ENCODE data around the gene LCN15.
"Not testable (repeated sequence)": the region's sequence is repeated elsewhere in the genome, so short reads cannot be mapped to it uniquely, and the experiment has no call there.

Gene LCN15

DNA sequence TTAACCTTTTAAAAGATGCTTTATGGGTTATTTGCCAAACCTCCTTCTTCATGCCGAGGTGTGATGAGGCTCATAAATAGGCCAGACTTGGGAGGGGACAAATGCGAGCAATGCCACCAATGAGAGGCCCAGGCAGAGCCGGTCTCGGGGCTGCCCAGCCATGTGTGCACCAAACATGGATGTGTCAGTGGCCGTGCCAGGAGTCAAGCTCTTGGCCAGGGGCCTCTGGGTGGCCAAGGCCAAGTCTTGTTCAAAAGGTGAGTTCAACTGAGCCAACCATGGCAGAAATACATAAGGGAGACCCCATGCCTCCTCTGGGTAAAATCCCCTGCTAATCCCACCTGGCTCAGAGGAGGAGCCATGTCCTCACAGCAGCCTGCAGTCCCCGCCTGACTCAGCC lies 10.9 kb upstream of the LCN15 start:
- no peak for DNase-seq (ENCODE audit: low read depth)

DNA sequence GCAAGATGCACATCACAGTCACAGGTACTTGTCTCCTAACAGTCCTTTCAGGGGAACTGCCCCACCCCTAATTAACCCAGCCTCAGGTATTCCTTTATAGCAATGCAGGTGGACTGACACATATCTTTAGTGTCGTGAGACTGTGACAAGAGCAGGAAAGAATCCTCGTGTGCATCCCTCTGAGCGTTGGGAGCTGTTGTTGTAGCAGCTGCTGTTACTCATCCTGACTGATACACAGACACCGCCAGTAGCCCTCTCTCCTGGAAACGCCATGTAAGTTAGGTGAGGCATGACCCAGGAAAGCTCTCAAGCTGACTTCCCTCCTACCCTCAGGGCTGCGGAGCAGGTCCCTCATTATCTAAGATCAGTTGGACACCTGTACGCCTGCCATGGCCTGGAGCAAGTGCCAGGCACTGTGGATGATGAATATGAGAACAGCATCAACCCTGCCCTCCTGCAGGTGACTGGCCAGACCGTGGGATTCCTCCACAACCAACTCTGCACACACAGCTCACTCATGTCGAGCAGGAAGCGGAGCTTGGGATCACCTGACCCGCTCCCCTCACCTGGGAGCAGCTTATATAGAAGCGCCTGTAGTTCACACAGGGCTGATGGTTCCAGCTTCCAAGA lies 10.2 kb upstream of the LCN15 start:
- no peak for DNase-seq (ENCODE audit: low read depth)

DNA sequence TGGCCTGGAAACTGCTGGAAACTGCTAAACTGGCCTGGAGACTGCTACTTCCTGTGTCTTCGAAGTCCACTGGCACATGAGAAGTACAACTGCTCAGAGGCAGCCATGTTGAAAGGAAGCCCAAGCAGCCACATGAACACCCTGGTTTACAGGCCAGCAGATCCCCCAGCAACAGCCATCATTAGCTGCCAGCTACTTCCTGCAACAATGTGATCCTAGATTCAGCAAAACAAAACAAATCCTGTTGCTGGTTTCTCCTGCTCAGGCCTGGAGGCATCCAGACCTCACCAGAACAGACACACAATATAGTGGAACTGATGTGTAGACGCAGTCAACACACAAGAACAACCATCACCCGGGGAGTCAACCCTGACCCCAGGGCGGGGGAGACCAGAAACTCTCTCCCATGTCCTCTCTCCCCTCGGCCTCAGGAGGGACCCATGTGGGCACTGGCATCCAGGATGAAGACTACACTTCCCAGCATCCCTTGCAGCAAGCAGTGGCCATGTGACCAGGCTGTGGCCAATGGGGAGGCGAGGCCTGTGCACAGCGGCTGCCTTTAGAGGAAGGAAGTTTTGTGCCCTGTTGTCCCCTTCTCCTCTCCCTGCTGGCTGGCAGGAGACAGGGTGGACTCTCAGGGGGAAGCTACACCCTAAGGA lies 9.2 kb upstream of the LCN15 start:
- DNase-seq (ENCODE audit: low read depth), result no peak

DNA sequence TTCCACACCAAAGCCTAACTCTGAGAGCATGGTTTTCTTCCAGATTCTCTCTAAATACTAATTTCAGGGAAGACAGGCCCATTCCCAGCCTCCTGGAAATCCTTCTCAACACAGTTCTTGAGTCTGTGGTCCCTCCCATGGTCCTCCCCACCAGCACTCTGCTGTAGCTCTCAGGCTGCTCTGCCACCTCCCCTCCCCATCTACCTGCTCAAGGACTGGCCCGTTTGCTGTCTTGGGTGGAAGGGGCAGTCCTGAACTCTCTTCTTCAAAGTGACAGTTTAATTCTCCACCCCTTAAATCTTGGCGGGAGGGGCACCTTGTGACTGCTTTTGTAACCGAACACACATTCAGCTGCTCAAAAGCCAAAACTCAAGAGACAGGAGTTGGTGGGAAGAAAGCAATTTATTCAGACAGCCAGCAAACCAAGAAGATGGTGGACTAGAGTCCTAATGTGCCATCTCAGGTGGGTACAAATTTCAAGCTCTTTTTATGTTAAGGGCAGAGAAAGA lies 7.6 kb upstream of the LCN15 start:
- DNase-seq (ENCODE audit: low read depth), result no peak

DNA sequence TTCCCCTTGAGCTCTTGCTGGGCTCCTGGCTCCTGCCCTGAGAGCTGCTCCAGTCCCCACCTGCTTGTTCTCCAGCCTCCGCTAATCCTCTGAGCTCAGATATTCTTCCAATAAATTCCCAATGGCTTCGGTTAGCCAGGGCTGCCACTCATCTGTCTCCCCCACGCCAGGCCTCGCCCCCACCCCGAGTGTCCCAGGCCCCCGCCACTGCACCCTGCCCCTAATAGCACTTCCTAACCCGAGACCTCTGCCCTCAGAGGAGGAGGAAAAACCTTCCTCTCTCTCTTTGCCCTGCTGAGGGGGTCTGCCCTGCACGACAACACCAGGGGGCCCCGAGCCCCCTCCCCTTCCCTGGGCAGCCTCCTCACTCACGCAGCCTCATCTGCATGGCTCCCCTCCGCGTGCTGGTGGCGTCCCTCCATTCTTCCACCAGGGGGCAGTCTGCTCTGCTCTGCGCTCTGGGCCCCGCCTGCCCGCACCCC lies 5.4 kb upstream of the LCN15 start:
- no peak for DNase-seq (ENCODE audit: low read depth)

DNA sequence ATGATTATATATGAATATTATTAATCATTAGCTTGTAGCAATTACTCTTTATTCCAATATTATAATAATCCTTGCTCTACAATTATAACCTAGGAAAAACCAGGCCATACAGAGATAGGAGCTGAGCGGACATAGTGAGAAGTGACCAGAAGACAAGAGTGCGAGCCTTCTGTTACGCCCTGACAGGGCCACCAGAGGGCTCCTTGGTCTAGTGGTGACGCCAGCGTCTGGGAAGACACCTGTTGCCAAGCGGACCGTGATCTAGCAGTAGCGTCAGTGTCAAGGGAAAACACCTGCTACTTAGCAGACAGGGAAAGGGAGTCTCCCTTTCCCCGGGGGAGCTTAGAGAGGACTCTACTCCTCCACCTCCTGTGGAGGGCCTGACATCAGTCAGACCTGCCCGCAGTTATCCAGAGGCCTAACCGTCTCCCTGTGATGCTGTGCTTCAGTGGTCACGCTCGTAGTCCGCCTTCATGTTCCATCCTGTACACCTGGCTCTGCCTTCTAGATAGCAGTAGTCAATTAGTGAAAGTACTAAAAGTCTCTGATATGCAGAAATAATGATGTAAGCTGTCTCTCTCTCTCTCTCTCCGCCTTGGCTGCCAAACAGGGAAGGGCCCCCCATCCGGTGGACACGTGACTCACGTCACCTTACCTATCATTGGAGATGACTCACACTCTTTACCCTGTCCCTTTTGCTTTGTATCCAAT lies 2.2 kb upstream of the LCN15 start:
- not testable (repeated sequence) for DNase-seq (ENCODE audit: low read depth)

DNA sequence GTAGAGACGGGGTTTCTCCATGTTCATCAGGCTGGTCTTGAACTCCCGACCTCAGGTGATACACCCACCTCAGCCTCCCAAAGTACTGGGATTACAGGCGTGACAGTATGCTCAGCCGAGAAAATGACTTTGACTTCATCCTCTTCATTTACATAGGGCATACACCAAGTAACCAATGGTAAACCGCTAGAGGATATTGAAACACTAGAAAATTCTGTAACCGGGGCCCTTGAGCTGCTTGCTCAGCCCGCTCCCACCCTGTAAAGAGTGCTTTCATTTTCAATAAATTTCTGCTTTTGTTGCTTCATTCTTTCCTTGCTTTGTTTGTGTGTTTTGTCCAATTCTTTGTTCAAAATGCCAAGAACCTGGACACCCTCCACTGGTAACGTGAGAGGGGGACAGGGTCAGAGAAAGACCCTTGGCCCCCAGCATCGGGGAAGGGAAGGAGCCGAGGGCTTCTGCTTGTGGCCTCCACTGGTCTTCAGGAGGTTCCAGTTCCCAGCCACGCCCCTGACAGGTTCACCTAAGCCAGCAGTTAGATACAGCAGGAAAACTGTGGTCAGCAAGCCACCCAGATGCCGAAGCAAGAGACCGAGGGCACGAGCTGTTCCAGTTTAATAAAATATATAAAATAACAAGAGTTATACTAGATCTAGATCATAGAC lies 1.6 kb upstream of the LCN15 start:
- DNase-seq (ENCODE audit: low read depth), result not testable (repeated sequence)

DNA sequence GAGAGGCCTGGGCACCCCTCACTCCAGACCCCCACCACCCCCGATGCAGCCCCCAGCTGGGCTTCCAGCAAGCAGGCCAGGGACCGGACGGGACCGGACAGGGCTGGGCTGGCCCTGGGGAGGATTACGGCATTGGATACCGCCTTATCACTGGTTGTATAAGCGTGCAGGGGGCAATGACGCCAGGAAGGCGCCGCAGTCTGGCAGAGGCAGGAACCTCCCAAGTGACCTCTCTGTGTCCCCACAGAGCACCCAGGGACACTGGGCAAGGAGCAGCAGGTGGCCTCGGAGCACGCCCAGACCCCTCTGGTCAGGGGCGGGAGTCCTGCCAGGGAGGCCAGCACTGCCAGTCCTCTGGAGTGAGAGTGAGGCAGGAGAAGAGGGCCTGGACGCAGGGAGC lies 723 bp upstream of the LCN15 start:
- no peak for DNase-seq (ENCODE audit: low read depth)

DNA sequence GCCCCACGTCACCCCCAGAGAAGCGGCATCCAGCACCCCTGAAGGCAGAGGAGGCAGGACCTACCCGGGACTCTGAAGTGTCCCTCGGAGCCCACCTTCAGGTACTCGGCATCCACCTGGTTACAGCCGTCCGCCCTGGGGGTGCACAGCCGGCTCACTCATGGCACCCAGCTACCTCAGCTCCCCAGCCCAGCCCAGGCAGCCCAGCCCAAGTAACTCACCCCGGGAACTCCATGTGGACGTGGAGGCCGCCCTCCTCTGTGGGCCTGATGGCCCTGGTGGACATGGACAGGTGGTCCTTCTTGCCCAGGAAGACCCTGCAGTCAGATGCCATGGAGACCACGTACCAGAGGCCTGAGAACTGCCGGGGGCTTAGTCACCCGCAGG lies 676 bp downstream of the LCN15 start:
- DNase-seq (ENCODE audit: low read depth), result no peak

DNA sequence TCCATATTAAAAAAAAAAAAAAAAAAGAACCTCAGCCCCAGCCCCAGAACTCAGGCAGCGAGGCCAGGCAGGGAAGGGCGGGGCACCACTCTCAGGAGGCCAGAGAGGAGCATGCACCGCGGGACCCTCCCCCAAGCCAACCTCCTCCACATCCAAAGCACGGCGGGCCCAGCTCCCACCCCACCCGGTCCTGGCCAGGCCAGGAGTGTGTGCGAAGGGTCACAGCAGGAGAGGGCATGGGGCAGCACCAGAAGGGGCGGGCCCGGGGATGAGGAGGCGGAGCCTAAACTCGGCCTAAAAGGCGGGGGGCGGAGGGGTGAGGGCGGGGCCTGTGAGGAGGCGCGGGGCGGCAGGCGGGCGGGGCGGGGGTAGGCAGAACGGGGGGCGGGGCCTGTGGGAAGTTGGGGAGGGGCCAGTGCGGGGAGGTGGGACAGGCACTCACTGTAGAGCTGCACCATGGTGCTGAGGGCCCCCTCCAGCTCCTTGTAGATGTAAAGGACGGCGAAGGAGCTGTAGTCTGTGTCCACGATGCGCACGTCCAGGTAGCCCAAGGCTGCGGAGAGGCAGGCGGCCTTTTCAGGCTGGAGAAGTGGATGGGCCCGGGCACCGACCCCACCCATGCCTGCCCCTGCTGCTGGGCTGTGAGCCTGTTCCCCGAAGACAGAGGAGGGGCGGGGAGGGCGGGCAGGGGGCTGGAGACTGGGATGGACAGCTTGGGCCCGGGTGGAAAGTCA lies 1.2 kb downstream of the LCN15 start:
- DNase-seq (ENCODE audit: low read depth), result no peak

DNA sequence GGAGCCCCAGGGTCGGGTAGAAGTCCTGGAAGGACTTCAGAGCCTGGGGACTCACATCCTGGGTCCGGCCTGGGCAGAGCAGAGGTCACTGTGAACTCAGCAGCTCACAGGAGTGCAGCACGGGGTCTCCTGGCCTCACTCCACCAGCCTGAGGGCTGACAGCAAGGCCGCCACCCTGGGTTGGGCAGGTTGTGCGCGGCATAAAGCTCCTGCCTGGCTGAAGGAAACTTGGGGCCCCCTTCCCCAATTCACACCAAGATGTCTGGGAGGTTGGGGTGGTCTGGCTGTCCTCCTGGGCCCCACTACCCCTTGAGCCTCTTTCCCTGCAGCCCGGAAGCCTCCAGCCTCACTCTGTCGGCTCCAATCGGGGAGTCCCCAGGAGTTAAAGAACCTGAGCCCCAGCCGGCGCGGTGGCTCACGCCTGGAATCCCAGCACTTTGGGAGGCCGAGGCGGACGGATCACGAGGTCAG lies 2.1 kb downstream of the LCN15 start:
- no peak for DNase-seq (ENCODE audit: low read depth)

DNA sequence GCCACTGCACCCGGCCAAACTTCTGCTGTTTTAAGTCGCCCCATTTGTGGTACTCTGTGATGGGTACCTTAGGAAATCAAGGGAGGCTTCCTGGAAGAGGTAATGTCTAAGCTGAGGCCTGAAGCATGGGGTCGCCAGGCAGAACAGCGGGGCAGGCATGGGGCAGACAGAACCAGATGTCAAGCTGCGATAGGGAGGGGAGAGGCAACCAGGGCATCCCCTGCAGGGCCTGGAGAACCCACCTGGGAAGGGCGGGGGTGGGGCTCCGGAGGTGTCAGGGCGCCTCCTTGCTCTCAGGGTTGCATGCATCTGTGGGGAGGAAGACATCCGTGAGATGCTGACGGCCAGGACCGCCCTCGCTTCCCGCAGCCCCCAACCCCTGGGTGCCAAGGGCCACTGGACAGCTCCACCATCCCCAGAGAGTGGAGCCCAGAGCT lies 2.8 kb downstream of the LCN15 start:
- DNase-seq (ENCODE audit: low read depth), result no peak

DNA sequence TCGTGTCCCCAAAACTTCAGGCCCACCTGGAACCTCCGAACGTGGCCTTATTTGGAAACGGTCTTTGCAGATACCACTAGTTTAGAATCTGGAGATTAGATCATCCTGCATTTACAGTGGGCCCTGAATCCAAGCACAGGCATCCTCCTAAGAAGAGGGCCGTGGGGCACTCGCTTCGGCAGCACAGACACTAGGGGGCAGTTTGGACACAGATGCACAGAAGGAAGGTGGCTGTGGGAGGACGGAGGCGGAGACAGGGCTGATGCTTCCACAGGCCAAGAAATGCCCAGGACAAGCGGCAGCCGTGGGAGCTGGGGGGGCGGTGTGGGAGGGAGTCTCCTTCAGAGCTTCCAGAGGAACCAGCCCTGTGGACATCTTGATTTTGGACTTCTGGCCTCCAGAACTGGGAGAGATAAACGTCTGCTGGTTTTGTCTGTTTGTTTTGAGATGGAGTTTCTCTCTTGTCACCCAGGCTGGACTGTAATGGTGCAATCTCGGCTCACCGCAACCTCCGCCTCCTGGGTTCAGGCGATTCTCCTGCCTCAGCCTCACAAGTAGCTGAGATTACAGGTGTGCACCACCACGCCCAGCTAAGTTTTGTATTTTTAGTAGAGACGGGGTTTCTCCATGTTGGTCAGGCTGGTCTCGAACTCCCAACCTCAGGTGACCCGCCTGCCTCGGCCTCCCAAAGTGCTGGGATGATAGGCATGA lies 3.3 kb downstream of the LCN15 start:
- DNase-seq (ENCODE audit: low read depth), result peak; percentile 9

DNA sequence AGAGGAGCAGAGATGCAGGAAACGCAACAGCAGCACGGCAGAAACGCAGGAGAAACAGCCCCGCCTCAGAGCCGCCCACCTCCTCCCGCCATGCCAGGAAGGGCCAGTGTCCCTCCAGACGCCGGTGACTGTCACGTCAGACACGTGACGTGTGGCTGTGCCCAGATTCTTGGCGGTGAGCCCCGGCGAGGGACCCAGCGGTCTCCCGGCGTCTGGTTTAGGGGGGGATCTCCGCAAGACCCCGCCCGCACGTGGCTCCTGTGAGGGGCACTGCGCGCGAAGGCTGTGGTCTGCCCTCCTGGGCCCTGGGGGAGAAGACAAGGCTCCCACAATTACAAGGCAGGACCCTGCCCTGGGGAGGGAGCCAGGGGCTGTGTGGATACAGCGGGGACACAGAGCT lies 3.9 kb downstream of the LCN15 start:
- no peak for DNase-seq (ENCODE audit: low read depth)

DNA sequence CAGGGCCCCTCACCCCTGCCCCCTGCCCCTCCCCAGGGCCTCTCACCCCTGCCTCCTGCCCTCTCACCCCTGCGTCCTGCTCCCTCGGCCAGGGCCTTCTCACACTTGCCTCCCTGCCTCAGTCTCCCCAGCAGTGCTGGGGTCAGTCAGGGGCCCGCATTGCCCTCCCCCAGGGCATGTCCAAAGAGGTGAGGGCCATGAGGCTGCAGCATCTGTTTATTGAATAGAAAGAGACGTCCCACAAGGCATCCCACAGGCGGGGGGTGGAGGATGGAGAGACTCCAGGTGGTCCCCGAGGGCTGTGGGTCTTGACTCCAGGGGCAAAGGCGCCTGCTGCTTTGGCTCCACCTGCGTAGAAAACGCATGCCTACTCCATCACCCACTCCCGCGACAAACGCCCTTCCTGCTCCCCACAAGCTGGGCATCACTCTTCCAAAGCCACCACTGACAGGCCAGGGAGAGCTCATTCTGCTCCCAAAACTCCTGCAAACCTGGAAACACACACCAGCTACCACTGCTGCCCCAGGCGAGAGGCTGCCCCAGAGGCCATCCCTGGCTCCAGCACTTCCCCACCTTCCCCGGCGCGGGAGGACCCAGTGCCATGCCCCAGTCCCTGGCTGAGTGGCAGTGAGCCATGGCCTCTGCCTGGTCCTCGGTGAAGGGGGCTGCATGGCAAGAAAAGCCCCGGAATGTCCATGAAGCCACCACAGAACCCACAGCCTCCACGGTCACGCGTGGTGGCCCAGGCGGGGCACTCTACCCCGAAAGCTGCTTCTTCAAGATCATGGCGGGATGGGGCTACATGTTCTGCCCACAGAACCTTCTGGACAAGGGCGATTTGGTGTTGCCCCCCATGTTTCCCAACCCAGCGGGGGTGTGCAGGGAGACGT lies 4.6 kb downstream of the LCN15 start:
- DNase-seq (ENCODE audit: low read depth), result no peak

DNA sequence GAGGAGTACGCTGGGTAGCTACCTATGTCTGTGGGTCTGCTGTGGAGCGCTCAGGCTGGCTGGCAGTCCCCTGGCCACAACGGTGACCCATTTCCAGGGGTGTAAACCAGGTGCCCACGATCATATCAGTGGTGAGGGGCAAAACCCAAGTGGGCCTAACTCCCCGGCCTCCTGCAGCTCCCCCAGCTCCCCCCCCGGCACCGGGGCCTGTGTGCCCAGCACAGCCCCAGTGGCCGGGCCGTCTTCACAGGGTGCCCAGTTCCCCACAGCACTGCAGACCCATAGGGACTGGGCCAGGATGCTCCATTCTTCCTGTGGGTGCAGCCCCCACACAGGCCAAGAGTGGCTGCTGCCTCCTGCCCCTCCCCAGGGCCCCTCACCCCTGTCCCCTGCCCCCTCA lies 5.3 kb downstream of the LCN15 start:
- DNase-seq (ENCODE audit: low read depth), result no peak

DNA sequence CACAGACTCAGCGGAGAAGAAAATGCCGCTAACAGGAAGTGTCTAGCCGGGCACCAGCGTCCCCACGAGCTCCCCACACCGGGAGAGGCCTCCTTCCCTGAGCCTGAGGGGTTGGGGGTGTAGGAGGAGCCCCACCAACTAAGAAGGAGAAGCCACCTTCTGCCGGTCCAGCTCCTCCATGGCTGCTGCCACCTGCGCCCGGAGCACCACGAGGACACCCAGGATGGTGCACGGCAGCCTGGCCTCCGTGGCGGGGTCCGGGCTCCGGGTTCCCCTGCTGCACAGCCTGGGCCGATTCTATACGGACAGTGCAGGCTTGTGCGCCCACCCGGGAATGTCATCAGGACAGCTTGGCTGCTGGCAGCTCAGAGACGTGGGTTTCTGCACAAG lies 6.6 kb downstream of the LCN15 start:
- no peak for DNase-seq (ENCODE audit: low read depth)

DNA sequence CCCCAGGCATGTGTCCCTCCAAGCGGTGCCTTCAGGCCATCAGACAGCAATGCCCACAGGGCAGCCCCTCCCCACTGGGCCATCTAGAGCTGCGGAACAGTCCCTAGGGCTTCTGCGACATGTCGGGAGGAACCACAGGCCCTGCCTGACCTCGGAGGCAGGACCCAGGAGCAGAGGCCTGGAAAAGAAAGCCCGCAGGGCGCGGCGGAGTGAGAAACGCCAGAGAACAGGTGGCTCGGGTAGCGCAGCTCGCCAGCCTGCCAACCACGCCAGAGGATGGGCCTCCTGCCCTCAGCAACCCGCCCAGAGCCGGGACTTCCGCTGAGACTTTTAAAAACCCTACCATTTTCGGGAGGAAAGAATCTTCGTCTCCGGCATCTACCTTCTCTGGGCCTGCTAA lies 7.0 kb downstream of the LCN15 start:
- no peak for DNase-seq (ENCODE audit: low read depth)

DNA sequence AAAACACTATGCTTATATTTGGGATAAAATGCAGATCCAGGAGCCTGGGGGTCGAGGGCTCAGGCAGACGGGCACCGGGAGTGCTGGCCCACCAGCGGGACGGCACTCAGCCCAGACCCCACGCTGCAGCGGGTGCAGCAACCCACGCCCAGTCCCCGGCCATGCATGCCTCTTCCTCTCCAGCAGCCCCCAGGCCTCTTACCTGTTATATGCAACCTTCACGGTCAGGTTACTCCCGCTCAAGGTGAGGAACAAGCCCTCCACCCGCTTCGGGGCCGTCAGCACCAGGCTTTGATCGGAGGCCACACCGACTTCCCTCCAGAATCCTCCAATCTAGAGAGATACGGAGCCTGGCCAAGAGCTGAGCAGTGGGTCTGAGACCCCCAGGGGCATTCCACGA lies 7.5 kb downstream of the LCN15 start:
- DNase-seq (ENCODE audit: low read depth), result no peak

DNA sequence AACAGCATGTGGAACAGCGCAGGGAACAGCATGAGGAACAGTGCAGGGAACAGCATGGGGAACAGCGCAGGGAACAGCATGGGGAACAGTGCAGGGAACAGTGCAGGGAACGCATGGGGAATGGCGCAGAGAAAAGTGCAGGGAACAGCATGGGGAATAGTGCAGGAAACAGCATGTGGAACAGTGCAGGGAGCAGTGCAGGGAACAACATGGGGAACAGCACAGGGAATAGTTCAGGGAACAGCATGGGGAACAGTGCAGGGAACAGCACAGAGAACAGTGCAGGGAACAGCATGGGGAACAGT lies 8.2 kb downstream of the LCN15 start:
- no peak for DNase-seq (ENCODE audit: low read depth)
